Activated B cell treated with CpG ODN at 0.5 μM for 24 hours (primary cell): ENCODE results near the gene ARHGAP15. TPM values are rescaled to one million over a fixed set of nuclear protein-coding genes. Genes with fewer than 3 reads are reported as not detected.

Experiments
- ATAC-seq: fragments of 200-7000 bp; cut with Tn5 transposase; one replicate; pipeline ENCODE4 v1.10.0; 2021; ENCODE audit warnings: low read depth, mild to moderate bottlenecking, moderate library complexity
- CTCF ChIA-PET: fragments of 350-600 bp; sonication (Branson Sonifier 250); formaldehyde crosslinking; loops from one replicate; lab custom pipeline; 2021; ENCODE audit warnings: antibody characterized with exemption; lab: Charles Lee
- POLR2A ChIA-PET: fragments of 350-600 bp; sonication (Branson Sonifier 250); formaldehyde crosslinking; loops from one replicate; lab custom pipeline; 2021; ENCODE audit warnings: antibody characterized with exemption; lab: Charles Lee
- DNase-seq: peaks from one replicate; pipeline ENCODE4 v3.0.0; 2022
- H3K27ac Mint-ChIP-seq: one replicate; pipeline ENCODE4 v1.8.0; 2020; ENCODE audit warnings: mixed read lengths
- H3K27me3 Mint-ChIP-seq: one replicate; pipeline ENCODE4 v1.8.0; 2021; ENCODE audit warnings: mixed read lengths
- H3K36me3 Mint-ChIP-seq: one replicate; pipeline ENCODE4 v1.8.0; 2021; ENCODE audit warnings: low read depth, mixed read lengths
- H3K4me1 Mint-ChIP-seq: one replicate; pipeline ENCODE4 v1.8.0; 2021; ENCODE audit warnings: mixed read lengths
- H3K4me3 Mint-ChIP-seq: one replicate; pipeline ENCODE4 v1.8.0; 2020; ENCODE audit warnings: mild to moderate bottlenecking, mixed read lengths
- H3K9me3 Mint-ChIP-seq: one replicate; pipeline ENCODE4 v1.8.0; 2020; ENCODE audit warnings: mixed read lengths
- CTCF ChIP-seq: fragments of 200-600 bp; IDR thresholded peaks from one replicate; pipeline ENCODE4 v1.8.0; 2022; ENCODE audit warnings: antibody characterized with exemption, mild to moderate bottlenecking
- intact Hi-C: fragments of 100-400 bp; cut with micrococcal nuclease; formaldehyde crosslinking; loops from one replicate; pipeline ENCODE4 v1.15.1; 2024
- total RNA-seq: library from RNA; stranded (reverse); gene quantifications from 2 replicates; pipeline ENCODE4 v1.2.3, GENCODE V29; 2022

ARHGAP15 gene
- total RNA-seq, 1 donor from 2014 or later, result 112 TPM

- no peak for TF ChIP-seq CTCF
- Mint-ChIP-seq H3K4me1 (peaks cover 7% of the 10 kb centered on the region), H3K36me3 (no peaks in the 10 kb centered on the region), H3K4me3 (no peak overlapping the region), H3K27ac (no peak overlapping the region), H3K9me3 (no peaks in the 10 kb centered on the region), H3K27me3 (no peaks in the 10 kb centered on the region)
- intact Hi-C loops, result no loop called here
- ChIA-PET POLR2A (no interaction called here), CTCF (no interaction called here)
- ATAC-seq (no peak), DNase-seq (no peak)
Measured at GRCh38 chr2:143807671-143808070, 678.5 kb downstream of the ARHGAP15 start.

- no peak overlapping the region for H3K27ac Mint-ChIP-seq
- intact Hi-C loops, result no loop called here
- peaks cover 2% of the 10 kb centered on the region for H3K4me1 Mint-ChIP-seq
- POLR2A ChIA-PET, result no interaction called here
- no peaks in the 10 kb centered on the region for H3K27me3 Mint-ChIP-seq
- ATAC-seq (no peak), DNase-seq (no peak)
- CTCF ChIA-PET, result no interaction called here
- no peaks in the 10 kb centered on the region for H3K36me3 Mint-ChIP-seq
- no peak overlapping the region for H3K4me3 Mint-ChIP-seq
- no peaks in the 10 kb centered on the region for H3K9me3 Mint-ChIP-seq
- no peak for TF ChIP-seq CTCF
Measured at GRCh38 chr2:143808166-143808565, 678.9 kb downstream of the ARHGAP15 start.

- no peak for DNase-seq
- H3K27me3 Mint-ChIP-seq, result no peaks in the 10 kb centered on the region
- H3K36me3 Mint-ChIP-seq, result no peaks in the 10 kb centered on the region
- ChIA-PET POLR2A (no interaction called here), CTCF (no interaction called here)
- no peak for ATAC-seq
- H3K9me3 Mint-ChIP-seq, result no peaks in the 10 kb centered on the region
- intact Hi-C loops, result no loop called here
- peaks cover 16% of the 10 kb centered on the region for H3K4me1 Mint-ChIP-seq
- H3K4me3 Mint-ChIP-seq, result no peak overlapping the region
- no peak for TF ChIP-seq CTCF
- peak overlapping the region; percentile 1 for H3K27ac Mint-ChIP-seq
Measured at GRCh38 chr2:143815082-143815481, 685.9 kb downstream of the ARHGAP15 start.

- Mint-ChIP-seq H3K4me3 (no peak overlapping the region), H3K27me3 (no peaks in the 10 kb centered on the region), H3K36me3 (no peaks in the 10 kb centered on the region), H3K4me1 (peaks cover 16% of the 10 kb centered on the region), H3K27ac (no peak overlapping the region), H3K9me3 (no peaks in the 10 kb centered on the region)
- ATAC-seq (no peak), DNase-seq (no peak)
- ChIA-PET POLR2A (no interaction called here), CTCF (no interaction called here)
- intact Hi-C loops, result no loop called here
- TF ChIP-seq CTCF, result no peak
Measured at GRCh38 chr2:143816916-143817315, 687.7 kb downstream of the ARHGAP15 start.
